GM18861 (cell line): Measurements from ENCODE around the gene PGBD1.
"Not testable (repeated sequence)": the region's sequence is repeated elsewhere in the genome, so short reads cannot be mapped to it uniquely, and the experiment has no call there.

ENCODE experiments used
- ATAC-seq: cut with Tn5 transposase; IDR thresholded peaks from one replicate; pipeline ENCODE4 v1.9.1; 2021; ENCODE audit not compliant: unreplicated experiment

The PGBD1 gene

DNA sequence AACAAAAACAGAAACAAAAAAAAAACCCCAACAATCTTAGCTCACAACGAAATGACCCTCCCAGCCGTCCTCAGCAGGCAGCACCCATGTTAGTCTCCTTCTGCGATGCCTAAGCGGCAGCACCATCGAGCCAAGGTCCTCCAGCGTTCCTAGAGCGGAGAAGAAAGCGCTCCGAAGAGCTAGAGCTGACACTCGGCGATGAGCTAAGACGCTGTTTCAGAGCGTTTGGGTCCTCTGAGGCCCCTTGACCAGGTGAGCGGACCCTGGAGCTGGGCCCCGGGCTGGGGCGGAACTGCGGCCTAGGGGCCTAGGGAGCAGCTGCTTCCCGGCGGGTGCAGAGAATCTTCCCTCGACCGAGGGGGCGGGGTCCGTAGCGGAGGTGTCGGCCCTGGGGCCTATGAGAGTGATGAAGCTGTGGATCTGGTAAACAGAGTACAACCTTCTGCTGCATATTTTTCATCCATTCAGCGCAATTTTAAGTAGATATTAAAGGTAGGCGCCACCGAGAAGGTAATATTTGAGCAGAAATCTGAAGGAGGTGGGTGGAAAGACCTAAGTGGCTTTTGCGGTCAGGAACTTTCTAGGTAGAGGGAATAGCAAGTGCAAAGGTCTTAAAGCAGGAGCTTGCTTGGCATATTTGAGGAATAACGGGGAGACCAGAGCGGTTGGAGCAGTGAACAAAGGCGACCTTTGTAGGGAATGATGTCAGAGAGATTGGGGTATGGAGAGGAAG lies 14.2 kb upstream of the PGBD1 start, which contains the start of gene ZSCAN26:
ZSCAN26 (plus strand) TSS at position 182 of the 733 bp plus-strand sequence. CDS start 4,777 bp downstream, outside the sequence.
- peak; percentile 82 for ATAC-seq

DNA sequence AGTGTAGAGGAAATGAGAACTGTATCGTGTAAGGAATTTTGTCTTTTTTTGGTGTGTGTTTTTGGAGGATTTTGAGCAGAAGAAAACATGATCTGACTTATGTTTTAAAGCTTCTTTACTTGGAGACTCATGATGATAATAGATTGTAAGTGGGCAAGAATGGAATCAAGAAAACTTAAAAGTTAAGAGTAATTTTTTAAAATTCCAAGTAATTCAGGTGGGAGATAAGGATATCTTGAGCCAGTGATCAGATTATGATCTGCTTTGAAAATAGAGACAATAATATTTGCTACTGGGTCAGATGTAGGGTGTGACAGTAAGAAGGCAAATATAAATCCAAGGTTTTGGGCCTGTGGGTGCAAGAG lies 13.7 kb upstream of the PGBD1 start:
- no peak for ATAC-seq

DNA sequence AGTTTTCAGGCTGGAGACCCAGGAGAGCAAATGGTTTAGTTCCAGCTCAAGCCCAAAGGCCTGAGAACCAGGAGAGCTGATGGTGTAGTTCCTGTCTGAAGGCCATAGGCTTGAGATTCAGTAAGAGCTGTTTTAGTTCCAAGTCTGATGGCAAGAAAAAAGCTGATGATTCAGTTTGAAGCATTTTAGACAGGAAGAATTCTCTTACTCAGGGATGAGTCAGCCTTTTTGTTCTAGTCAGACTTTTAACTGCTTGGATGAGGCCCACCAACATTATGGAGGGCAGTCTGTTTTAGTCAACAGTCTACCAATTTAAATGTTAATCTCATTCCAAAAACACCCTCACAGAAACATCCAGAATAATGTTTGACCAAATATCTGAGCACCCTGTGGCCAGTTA lies 11.9 kb upstream of the PGBD1 start:
- no peak for ATAC-seq

- ATAC-seq = no peak
Measured at GRCh38 chr6:28274888-28275287, 6.5 kb upstream of the PGBD1 start.

DNA sequence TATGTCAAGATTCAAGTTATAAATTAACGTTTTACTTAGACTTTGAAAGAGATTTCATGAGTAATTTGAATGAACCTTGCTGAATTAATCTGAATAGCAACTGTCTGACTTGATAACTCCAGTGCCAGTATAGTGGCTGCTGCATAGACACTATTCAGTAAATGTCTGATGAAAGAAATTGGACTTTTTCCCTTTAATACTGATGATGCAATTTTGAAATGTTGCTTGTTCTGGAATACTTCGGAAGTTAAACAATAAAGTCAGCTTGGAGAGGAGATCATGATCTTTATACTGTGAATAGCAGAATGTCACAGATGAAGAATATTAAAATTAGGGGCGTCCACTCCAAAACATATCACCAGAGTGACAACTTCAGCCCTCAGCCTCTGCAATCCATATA lies 3.6 kb upstream of the PGBD1 start:
- ATAC-seq = no peak

GRCh38 chr6:28280595-28281287 lies 631 bp upstream of the PGBD1 start:
- ATAC-seq = no peak

DNA sequence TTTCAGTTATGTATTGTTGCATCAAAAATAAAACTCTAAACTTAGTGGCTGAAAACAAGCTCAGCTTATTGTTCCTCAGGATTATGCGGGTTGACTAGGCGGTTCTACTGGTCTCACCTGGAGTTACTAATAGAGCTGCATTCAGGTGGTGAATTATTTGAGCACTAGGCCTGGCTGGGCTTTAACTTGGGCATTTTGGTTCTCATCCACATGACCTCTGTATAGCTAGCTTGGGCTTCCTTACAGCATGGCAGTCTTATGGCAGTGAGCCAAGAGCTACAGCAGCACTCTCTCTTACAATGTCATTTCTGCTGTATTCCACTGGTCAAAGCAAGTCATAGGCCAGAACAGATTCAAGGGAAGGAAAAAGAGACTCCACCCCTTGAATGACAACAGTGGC lies 1.6 kb downstream of the PGBD1 start:
- no peak for ATAC-seq

- ATAC-seq = no peak
Measured at GRCh38 chr6:28291573-28291972, 10.2 kb downstream of the PGBD1 start.

GRCh38 chr6:28295326-28295725 lies 14.0 kb downstream of the PGBD1 start:
- ATAC-seq = no peak

DNA sequence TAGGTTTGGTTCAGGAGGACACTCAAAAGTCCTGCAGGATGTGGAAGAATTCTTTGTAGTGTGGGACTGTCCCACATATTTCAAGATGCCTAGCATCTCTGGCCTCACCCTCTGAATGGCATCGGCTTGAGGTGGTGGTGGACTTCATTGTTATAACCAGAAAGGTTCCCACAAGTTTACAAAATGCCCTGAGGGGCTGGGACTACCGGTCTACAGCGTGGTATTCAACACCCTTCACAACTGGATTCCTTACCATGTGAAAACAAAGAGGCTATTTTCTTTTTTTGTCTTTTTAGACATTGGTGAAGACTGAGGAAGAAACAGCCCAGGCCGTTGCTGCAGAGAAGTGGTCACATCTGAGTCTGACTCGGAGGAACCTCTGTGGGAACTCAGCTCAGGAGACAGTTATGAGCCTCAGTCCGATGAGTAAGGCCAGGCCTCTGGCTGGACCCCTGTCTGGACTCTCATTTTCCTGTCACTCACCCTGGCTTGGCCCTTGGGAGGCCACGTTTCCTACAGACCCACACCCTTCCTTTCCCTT lies 15.2 kb downstream of the PGBD1 start:
- ATAC-seq = no peak

DNA sequence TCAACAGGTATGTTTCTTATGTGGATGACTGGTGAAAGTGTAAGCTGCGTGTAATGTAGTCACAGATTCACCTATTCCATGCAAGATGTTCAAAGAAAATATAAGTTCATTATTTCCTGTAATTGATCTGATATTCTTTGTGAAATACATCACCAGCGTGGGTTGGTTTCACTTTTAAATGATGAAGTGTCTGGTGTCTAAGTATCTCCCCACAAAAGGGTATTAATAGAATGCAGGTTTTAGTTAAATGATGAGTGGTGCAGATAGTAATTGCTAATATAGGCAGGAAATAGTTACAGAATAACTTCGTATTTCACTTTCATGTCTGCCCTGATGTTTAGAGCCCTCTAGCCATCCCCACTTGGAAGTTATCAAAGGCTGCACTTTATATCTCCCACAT lies 22.2 kb downstream of the PGBD1 start:
- peak; percentile 87 for ATAC-seq

DNA sequence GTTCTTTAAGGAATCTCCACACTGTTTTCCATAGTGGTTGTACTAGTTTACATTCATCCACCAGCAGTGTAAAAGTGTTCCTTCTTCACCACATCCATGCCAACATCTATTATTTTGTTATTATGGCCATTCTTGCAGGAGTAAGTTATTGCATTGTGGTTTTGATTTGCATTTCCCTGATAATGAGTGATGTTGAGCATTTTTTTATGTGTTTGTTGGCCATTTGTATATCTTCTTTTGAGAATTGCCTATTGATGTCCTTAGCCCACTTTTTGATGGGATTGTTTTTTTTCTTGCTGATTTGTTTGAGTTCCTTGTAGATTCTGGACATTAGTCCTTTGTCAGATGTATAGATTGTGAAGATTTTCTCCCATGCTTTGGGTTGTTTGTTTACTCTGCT lies 25.0 kb downstream of the PGBD1 start:
- not testable (repeated sequence) for ATAC-seq

GRCh38 chr6:28311139-28311823 lies 29.9 kb downstream of the PGBD1 start:
- ATAC-seq = no peak

DNA sequence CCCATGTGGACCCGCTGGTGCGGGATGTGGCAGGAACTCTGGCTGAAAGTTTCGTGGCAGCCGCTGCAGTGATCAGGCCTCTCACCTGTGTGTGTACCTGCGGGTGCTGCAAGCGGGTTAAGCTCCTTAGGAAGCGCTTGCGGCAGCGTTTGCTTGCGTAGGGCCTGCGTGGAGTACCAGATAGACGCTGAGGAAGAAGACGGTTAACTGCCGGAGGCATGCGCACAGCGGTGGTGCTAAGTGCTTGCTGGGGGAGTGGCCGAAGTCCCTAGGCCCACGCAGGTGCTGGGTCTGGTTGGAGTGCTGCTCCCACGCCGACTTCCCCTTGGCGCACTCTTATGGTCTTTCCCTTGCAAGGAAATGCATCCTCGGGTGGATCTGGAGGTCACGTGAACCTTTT lies 31.6 kb downstream of the PGBD1 start:
- no peak for ATAC-seq

DNA sequence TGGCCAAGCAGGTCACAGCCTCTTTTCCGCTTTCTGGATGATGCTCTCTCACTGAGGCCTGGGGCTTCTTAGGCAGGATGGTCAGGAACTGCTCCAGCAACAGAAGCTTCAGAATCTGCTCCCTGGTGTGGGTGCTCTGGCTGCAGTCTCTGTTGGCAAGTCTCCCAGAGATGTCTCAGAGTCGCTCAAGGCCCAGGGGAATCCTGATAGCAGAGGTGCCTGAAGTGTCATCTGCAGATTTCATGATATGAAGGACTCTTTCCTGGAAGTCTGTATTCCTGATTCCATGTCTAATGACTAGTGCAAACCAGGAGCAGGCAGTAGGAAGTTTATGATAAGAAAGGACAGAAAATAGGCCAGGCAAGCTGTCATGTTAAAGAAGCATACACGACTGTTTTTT lies 34.3 kb downstream of the PGBD1 start:
- no peak for ATAC-seq

GRCh38 chr6:28317866-28318265 lies 36.5 kb downstream of the PGBD1 start:
- ATAC-seq = not testable (repeated sequence)

- ATAC-seq = no peak
Measured at GRCh38 chr6:28322661-28323060, 41.3 kb downstream of the PGBD1 start.

DNA sequence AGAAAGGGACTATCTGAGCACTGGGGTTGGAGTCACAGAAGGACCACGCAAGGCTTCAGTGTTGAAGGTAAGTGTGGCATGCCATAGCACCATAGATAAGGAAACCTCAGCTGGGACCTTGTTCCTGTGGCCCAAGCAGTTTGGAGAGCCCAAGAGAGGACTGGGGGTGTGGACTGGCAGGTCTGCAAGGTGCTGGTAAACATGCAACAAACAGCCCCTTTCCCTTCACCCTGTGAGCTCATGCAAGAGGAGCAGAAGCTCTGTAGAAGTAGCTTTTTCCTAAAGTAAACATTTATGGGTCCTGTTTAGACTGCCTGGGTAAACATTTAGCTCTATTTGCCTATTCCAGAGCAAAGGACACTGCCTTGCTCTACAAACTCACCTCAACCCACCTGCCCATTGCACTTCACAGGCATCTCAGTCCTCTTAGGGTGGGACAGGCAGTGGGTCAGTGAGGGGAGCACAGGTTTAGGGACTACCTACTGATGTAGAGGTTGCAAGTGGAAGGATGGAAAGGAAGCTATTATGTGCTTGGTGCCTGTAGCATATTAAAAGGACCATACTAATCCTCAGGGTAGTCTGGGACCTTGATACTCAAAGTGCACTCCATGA lies 42.5 kb downstream of the PGBD1 start:
- ATAC-seq = no peak

DNA sequence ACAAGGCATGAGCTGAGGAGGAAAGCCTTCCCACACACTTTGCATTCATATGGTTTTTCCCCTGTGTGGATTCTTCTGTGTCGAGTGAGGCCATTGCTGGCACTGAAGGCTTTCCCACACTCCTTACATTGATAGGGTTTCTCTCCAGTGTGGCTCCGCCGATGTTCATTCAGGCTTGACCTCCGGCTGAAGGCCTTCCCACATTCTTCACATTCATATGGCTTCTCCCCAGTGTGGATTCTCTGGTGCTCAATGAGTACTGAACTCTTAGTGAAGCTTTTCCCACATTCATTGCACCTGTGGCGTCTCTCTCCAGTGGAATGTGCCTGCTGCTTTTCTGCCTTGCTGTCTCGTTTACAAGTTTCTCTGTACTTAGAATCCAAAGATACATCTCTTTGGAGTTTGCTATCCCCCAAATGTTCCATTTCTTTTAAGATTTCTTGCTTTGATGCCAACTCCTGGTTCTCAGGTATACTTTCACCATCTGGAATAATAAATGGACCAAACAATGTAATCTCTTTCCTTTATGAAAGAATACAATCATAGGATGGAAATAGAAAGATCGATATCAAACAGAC lies 45.1 kb downstream of the PGBD1 start:
- no peak for ATAC-seq

DNA sequence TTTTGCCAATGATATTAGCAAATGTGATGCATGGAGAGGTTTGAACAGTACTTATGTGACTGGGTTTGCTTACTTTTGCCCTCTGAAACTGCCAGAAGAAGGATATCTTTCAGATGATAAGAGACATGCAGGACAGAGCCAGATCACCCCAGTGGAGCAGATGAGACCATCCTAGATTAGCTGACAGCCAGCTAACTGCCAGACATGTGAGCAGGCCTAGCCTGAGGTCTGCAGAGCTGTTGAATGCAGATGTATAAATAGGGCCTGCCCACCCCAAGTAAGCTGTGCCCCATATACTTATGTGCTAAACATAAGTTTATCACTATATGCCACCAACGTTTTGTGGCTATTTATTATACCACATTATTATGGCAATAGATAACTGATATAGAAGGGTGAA lies 48.7 kb downstream of the PGBD1 start:
- no peak for ATAC-seq

DNA sequence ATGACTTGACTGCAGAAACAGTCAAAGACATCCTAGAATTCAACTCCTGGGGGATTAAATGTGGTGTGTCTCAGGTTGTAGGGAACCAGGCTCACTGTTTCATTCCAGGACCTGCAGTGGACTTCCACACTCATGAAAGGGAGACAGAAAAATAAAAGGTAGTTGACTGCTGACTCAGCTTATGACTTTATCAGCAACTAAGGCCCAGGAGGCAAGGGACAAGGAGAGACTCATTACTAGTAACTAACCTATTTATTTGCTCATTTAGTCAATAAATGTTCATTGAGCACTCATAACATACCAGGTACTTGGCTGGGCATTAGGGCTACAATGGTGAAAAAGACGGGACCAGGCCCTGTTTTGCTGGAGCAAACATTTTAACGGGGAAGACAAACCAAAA lies 51.7 kb downstream of the PGBD1 start:
- ATAC-seq = no peak
